H9 (cell line): Measurements from ENCODE around the gene FAM78B. TPM values are rescaled to one million over a fixed set of nuclear protein-coding genes. Genes with fewer than 3 reads are reported as not detected.

Experiments
- DNase-seq: peaks from one replicate; pipeline ENCODE4 v3.0.0-alpha.2; 2017
- H2AFZ ChIP-seq: one replicate; pipeline ENCODE4 v1.6.1; 2013; ENCODE audit warnings: mild to moderate bottlenecking, low read length, control low read depth, moderate library complexity
- H2AK5ac ChIP-seq: 2 replicates; pipeline ENCODE4 v1.6.1; 2013; ENCODE audit warnings: low read length, control low read depth, mixed read lengths; ENCODE audit not compliant: insufficient read length
- H2BK120ac ChIP-seq: one replicate; pipeline ENCODE4 v1.6.1; 2013; ENCODE audit warnings: low read depth, mild to moderate bottlenecking, low read length, control low read depth, inconsistent platforms; ENCODE audit not compliant: poor library complexity, severe bottlenecking
- H2BK12ac ChIP-seq: 2 replicates; pipeline ENCODE4 v1.6.1; 2013; ENCODE audit warnings: low read length, control low read depth, mixed read lengths, low read depth; ENCODE audit not compliant: insufficient read length
- H2BK15ac ChIP-seq: 2 replicates; pipeline ENCODE4 v1.6.1; 2013; ENCODE audit warnings: low read depth, low read length, control low read depth
- H2BK20ac ChIP-seq: one replicate; pipeline ENCODE4 v1.6.1; 2013; ENCODE audit warnings: low read depth, mild to moderate bottlenecking, low read length, control low read depth, inconsistent platforms; ENCODE audit not compliant: poor library complexity, severe bottlenecking
- H2BK5ac ChIP-seq: 2 replicates; pipeline ENCODE4 v1.6.1; 2013; ENCODE audit warnings: low read length, control low read depth, mixed read lengths; ENCODE audit not compliant: insufficient read length
- H3K14ac ChIP-seq: 2 replicates; pipeline ENCODE4 v1.6.1; 2013; ENCODE audit warnings: low read length, control low read depth; ENCODE audit not compliant: insufficient read depth
- H3K18ac ChIP-seq: 2 replicates; pipeline ENCODE4 v1.6.1; 2013; ENCODE audit warnings: low read depth, mild to moderate bottlenecking, mixed read lengths, low read length, control low read depth; ENCODE audit not compliant: insufficient read length
- H3K23ac ChIP-seq: 2 replicates; pipeline ENCODE4 v1.6.1; 2013; ENCODE audit warnings: low read length, control low read depth, mixed read lengths, low read depth; ENCODE audit not compliant: insufficient read length
- H3K23me2 ChIP-seq: 2 replicates; pipeline ENCODE4 v1.6.1; 2013; ENCODE audit warnings: low read depth, mild to moderate bottlenecking, mixed read lengths, low read length, control low read depth; ENCODE audit not compliant: insufficient read length, poor library complexity, severe bottlenecking
- H3K27ac ChIP-seq: 2 replicates; pipeline ENCODE4 v1.5.1; 2013; ENCODE audit warnings: low read length, control low read depth, mixed read lengths, low read depth; ENCODE audit not compliant: insufficient read length
- H3K27me3 ChIP-seq: 2 replicates; pipeline ENCODE4 v1.6.1; 2013; ENCODE audit warnings: low read length, control low read depth, inconsistent platforms; ENCODE audit not compliant: insufficient read depth
- H3K4ac ChIP-seq: 2 replicates; pipeline ENCODE4 v1.6.1; 2013; ENCODE audit warnings: low read depth, mild to moderate bottlenecking, control low read depth, inconsistent platforms, low read length, moderate library complexity
- H3K4me1 ChIP-seq: 2 replicates; pipeline ENCODE4 v1.6.1; 2013; ENCODE audit warnings: low read length, control low read depth, inconsistent platforms; ENCODE audit not compliant: insufficient read depth
- H3K4me2 ChIP-seq: 2 replicates; pipeline ENCODE4 v1.6.1; 2013; ENCODE audit warnings: low read length, control low read depth, mixed read lengths; ENCODE audit not compliant: insufficient read length, insufficient read depth
- H3K56ac ChIP-seq: 2 replicates; pipeline ENCODE4 v1.6.1; 2013; ENCODE audit warnings: low read depth, mild to moderate bottlenecking, mixed read lengths, low read length, control low read depth; ENCODE audit not compliant: insufficient read length
- H3K79me1 ChIP-seq: 2 replicates; pipeline ENCODE4 v1.6.1; 2013; ENCODE audit warnings: low read depth, mild to moderate bottlenecking, moderate library complexity, low read length, control low read depth, inconsistent platforms; ENCODE audit not compliant: insufficient read depth, poor library complexity, severe bottlenecking
- H3K79me2 ChIP-seq: 2 replicates; pipeline ENCODE4 v1.6.1; 2013; ENCODE audit warnings: low read length, control low read depth, inconsistent platforms; ENCODE audit not compliant: insufficient read depth
- H3K9ac ChIP-seq: 2 replicates; pipeline ENCODE4 v1.6.1; 2013; ENCODE audit warnings: low read length, control low read depth, mixed read lengths; ENCODE audit not compliant: insufficient read length; ENCODE audit errors: extremely low read depth
- H3K9me3 ChIP-seq: one replicate; pipeline ENCODE4 v1.6.1; 2013; ENCODE audit warnings: low read depth, low read length, inconsistent platforms; ENCODE audit not compliant: control insufficient read depth
- H3T11ph ChIP-seq: one replicate; pipeline ENCODE4 v1.6.1; 2013; ENCODE audit warnings: mild to moderate bottlenecking, low read length, control low read depth, inconsistent platforms
- H4K20me1 ChIP-seq: one replicate; pipeline ENCODE4 v1.6.1; 2013; ENCODE audit not compliant: control insufficient read depth, insufficient read length, insufficient read depth
- H4K5ac ChIP-seq: 2 replicates; pipeline ENCODE4 v1.6.1; 2013; ENCODE audit warnings: low read depth, mild to moderate bottlenecking, mixed read lengths, low read length, control low read depth; ENCODE audit not compliant: insufficient read length
- H4K8ac ChIP-seq: replicated peaks from 2 replicates; pipeline ENCODE4 v1.6.1; 2013; ENCODE audit warnings: low read length, control low read depth, mixed read lengths, low read depth; ENCODE audit not compliant: insufficient read length
- H4K91ac ChIP-seq: 2 replicates; pipeline ENCODE4 v1.6.1; 2013; ENCODE audit warnings: low read depth, mild to moderate bottlenecking, moderate library complexity, mixed read lengths, low read length, control low read depth; ENCODE audit not compliant: insufficient read length
- H3K27ac Mint-ChIP-seq, 3 experiments: 2 replicates in 2 of 3; 3 replicates in 1 of 3; pipeline ENCODE4 v1.8.0; 2020 to 2021; ENCODE audit warnings: mixed read lengths in 3 of 3, mild to moderate bottlenecking in 1 of 3, moderate library complexity in 1 of 3
- H3K27me3 Mint-ChIP-seq: 2 replicates; pipeline ENCODE4 v1.8.0; 2021; ENCODE audit warnings: low read depth, mild to moderate bottlenecking, moderate library complexity, mixed read lengths
- H3K36me3 Mint-ChIP-seq, 3 experiments: 2 replicates in 2 of 3; 3 replicates in 1 of 3; pipeline ENCODE4 v1.8.0; 2020 to 2021; ENCODE audit warnings: low read depth in 3 of 3, mixed read lengths in 3 of 3; ENCODE audit not compliant: insufficient read depth in 1 of 3
- H3K4me1 Mint-ChIP-seq, 2 experiments: 2 replicates each; pipeline ENCODE4 v1.8.0; 2020; ENCODE audit warnings: mixed read lengths in 2 of 2
- H3K4me3 Mint-ChIP-seq, 2 experiments: 2 replicates in 1 of 2; 3 replicates in 1 of 2; pipeline ENCODE4 v1.8.0; 2020 to 2021; ENCODE audit warnings: mild to moderate bottlenecking in 2 of 2, mixed read lengths in 2 of 2, moderate library complexity in 1 of 2
- H3K9me3 Mint-ChIP-seq, 2 experiments: 2 replicates in 1 of 2; 3 replicates in 1 of 2; pipeline ENCODE4 v1.8.0; 2020; ENCODE audit warnings: mild to moderate bottlenecking in 2 of 2, mixed read lengths in 2 of 2, moderate library complexity in 1 of 2
- WGBS: extraction: QIAGEN DNeasy Blood & Tissue Kit; methylation state at CpG from one replicate; pipeline ENCODE4 v1.1.7; 2013; ENCODE audit warnings: missing lambda C conversion rate, low lambda C conversion rate, mixed read lengths; ENCODE audit not compliant: insufficient read length; ENCODE audit errors: extremely low coverage; 5-methylcytosine and 5-hydroxymethylcytosine counted together
- total RNA-seq: library from RNA; stranded (reverse); gene quantifications from 2 replicates; pipeline ENCODE4 v1.2.1, GENCODE V29; 2021
- TF ChIP-seq, protein P1 (sequence below): fragments of 200-600 bp; sonication (generic); conservative IDR thresholded peaks from 3 replicates; pipeline ENCODE4 v1.8.0; 2021; ENCODE audit warnings: antibody characterized with exemption, mild to moderate bottlenecking

The FAM78B gene
- total RNA-seq, 1 experiment from 2014 or later: 2.3 TPM

DNA sequence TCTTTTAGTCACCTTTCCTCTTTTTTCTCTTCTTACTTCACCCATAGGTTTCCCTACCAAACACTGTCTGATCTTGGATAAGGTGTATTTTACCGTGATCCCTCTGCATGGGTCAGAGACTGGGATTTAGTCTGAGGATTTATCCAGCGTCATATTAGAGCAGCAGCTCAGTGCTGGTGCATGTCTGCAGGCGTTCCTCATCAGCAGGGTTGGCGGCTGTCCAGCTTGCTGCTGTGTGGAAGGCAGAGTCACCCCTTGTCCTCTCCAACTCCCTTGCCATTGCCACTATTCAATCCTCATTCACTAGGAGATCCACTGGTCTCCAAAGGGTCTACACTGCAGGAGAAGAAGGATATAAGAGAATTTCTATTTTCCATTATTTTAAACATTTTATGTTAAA lies 7.3 kb upstream of the FAM78B start:
- Histone ChIP-seq H4K8ac (no peak overlapping the region), H3K14ac (no peak overlapping the region), H3K79me1 (no peaks in the 10 kb centered on the region), H2BK5ac (no peak overlapping the region), H3K9me3 (no peaks in the 10 kb centered on the region), H3T11ph (no peak overlapping the region), H3K27me3 (no peaks in the 10 kb centered on the region), H3K23ac (no peak overlapping the region), H3K4me1 (peaks cover 7% of the 10 kb centered on the region), H4K91ac (no peak overlapping the region), H3K23me2 (no peaks in the 10 kb centered on the region), H2AFZ (no peak overlapping the region), H4K20me1 (no peaks in the 10 kb centered on the region), H3K9ac (no peak overlapping the region), H3K56ac (no peak overlapping the region), H4K5ac (no peak overlapping the region), H3K79me2 (no peaks in the 10 kb centered on the region), H3K4ac (no peak overlapping the region), H2AK5ac (no peak overlapping the region), H3K27ac (no peak overlapping the region), H3K4me2 (no peak overlapping the region), H2BK15ac (no peak overlapping the region), H2BK120ac (no peak overlapping the region), H2BK12ac (no peak overlapping the region), H3K18ac (no peak overlapping the region), H2BK20ac (no peak overlapping the region)
- no peaks in the 10 kb centered on the region for H3K36me3 Mint-ChIP-seq
- no peak overlapping the region for H3K27ac Mint-ChIP-seq
- H3K9me3 Mint-ChIP-seq: no peaks in the 10 kb centered on the region; a peak in 1 of 5 replicates
- peaks cover 17% of the 10 kb centered on the region in 2 experiments for H3K4me1 Mint-ChIP-seq
- TF ChIP-seq, protein P1, sequence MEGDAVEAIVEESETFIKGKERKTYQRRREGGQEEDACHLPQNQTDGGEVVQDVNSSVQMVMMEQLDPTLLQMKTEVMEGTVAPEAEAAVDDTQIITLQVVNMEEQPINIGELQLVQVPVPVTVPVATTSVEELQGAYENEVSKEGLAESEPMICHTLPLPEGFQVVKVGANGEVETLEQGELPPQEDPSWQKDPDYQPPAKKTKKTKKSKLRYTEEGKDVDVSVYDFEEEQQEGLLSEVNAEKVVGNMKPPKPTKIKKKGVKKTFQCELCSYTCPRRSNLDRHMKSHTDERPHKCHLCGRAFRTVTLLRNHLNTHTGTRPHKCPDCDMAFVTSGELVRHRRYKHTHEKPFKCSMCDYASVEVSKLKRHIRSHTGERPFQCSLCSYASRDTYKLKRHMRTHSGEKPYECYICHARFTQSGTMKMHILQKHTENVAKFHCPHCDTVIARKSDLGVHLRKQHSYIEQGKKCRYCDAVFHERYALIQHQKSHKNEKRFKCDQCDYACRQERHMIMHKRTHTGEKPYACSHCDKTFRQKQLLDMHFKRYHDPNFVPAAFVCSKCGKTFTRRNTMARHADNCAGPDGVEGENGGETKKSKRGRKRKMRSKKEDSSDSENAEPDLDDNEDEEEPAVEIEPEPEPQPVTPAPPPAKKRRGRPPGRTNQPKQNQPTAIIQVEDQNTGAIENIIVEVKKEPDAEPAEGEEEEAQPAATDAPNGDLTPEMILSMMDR: no peak
- no CpG with 5 or more reads among the region's 4 CpGs for WGBS
- H3K27me3 Mint-ChIP-seq: peaks cover 7% of the 10 kb centered on the region
- H3K4me3 Mint-ChIP-seq: no peak overlapping the region
- no peak for DNase-seq
